HG03108 (cell line): Measurements from ENCODE around the gene SMG9.

Experiments
- ATAC-seq: cut with Tn5 transposase; IDR thresholded peaks from one replicate; pipeline ENCODE4 v1.9.1; 2021; ENCODE audit warnings: moderate library complexity; ENCODE audit not compliant: unreplicated experiment

SMG9 gene, protein sequence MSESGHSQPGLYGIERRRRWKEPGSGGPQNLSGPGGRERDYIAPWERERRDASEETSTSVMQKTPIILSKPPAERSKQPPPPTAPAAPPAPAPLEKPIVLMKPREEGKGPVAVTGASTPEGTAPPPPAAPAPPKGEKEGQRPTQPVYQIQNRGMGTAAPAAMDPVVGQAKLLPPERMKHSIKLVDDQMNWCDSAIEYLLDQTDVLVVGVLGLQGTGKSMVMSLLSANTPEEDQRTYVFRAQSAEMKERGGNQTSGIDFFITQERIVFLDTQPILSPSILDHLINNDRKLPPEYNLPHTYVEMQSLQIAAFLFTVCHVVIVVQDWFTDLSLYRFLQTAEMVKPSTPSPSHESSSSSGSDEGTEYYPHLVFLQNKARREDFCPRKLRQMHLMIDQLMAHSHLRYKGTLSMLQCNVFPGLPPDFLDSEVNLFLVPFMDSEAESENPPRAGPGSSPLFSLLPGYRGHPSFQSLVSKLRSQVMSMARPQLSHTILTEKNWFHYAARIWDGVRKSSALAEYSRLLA

DNA sequence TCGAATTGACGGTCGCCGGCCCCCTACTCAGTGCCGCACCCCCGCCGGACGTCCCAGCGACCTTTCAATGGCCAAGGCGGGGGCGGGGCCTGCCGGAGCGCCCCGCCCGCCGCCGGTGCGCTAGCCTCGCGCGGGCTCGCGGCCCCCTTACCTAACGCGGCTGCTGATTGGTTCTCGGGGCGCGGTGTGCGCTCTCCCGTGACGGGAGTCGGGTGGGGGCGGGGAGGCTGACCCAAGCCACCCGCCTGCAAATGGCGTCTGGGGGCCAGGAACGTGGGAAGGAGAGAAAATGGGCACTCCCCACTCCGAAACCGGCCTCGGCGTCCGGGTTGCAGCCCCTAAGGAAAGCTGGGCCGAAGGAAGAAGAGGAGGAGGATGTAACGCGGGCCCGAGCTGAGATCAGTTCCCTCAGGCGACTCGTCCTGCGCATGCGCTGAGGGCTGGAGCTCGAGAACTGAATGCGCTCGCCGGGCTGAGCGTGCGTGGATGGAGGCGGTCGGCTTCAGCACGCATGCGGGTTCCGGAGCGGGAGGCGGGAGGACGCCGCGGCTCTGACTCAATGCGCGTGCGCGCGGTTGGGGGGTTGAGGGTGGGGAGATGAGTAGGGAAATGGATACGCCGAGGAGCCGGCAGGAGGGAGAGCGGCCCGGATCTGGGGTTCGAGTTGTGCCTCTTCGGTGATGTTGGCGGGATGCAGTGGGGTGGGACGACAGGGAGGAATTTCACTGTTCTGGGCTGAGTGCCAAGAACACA, at the start of gene SMG9:
SMG9 (minus strand) TSS at position 460 of the 753 bp plus-strand sequence. CDS start 4,221 bp downstream, outside the sequence.
- peak; percentile 51 for ATAC-seq

DNA sequence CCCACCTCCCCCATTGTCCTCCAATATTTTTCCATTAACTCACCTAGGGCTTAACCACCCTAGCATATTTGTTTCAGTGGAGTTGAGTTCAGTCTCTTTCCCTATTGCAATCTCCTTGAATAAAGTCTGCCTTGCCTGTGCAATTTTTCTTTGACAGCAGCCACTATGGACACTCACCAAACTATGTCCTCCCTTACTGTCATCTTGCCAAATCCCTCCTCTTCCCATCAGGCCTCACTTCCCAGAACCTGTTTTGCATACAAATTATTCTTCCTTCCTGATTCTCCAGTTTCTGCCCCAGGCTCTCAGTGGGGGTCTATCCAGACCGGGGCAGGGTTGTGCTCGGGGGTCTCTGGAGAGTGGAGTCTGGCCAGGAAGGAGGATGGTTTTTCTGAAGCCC, 49.7 kb upstream of the SMG9 start:
- ATAC-seq, result no peak

DNA sequence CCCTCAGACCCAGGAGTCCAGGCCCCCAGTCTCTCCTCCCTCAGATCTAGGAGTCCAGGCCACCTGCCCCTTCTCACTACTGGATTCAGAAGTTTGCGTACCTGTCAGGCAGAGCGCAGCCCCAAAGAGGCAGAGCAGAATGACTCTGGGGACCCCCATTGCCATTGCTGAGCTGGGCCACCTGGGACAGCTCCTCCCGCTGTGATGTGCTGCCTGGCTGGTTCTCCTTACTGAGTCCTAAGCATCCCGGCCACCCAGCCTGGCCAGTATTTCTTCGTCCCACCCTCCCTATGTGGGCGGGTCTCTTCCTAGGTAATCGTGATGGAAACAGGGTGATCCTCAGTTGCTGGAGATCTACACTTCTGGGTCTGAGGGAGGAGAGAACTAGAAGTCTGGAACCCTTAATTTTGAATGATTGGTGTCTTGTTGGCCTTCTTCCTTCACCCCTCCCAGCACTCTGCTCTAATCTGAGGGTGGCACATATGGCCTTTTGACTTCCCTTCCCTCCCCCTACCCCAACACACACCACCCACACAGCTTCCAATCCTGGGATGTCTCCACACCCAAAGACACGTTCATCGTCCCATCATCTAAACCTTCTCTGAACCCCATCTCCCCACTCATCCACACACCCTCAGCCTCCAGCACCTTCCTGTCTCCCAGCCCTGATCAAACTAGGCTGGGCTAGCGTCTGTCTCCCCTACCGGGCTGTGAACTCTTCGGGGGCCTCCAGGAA, 47.6 kb upstream of the SMG9 start, which contains the start of gene LYPD5:
LYPD5 (minus strand) TSS at position 232 of the 736 bp plus-strand sequence; CDS start at position 165, 67 bp downstream.
- no peak for ATAC-seq

DNA sequence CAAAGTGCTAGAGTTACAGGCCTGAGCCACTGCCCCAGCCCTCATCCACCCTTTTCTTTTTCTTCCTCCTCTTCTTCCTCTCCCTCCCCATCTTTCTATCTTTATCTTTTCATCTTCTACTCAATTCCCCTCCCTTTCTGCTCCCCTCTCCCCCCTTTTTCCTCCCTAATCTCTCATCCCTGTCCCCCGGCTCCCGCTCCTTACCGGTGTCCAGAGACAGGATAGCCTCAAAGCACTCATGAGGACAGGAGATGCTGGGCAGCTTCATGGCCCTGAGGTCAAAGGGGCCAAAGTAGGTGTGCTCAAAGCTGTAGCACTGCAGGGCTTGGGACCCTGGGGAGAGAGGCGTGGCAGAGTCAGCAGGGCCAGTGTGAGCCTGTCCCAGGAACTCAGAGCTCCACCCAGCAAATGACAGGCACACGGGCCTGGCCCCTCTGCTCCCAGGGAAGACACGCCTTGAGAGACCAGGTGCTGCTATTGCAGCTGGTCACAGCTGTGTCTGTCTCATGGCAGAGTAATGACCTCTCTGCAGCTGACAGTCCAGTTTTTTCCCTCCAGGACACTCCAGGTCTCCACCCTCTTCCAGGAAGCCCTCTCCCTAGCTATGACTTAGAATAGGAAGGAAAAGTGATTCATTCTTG, 44.9 kb upstream of the SMG9 start:
- ATAC-seq, result no peak

DNA sequence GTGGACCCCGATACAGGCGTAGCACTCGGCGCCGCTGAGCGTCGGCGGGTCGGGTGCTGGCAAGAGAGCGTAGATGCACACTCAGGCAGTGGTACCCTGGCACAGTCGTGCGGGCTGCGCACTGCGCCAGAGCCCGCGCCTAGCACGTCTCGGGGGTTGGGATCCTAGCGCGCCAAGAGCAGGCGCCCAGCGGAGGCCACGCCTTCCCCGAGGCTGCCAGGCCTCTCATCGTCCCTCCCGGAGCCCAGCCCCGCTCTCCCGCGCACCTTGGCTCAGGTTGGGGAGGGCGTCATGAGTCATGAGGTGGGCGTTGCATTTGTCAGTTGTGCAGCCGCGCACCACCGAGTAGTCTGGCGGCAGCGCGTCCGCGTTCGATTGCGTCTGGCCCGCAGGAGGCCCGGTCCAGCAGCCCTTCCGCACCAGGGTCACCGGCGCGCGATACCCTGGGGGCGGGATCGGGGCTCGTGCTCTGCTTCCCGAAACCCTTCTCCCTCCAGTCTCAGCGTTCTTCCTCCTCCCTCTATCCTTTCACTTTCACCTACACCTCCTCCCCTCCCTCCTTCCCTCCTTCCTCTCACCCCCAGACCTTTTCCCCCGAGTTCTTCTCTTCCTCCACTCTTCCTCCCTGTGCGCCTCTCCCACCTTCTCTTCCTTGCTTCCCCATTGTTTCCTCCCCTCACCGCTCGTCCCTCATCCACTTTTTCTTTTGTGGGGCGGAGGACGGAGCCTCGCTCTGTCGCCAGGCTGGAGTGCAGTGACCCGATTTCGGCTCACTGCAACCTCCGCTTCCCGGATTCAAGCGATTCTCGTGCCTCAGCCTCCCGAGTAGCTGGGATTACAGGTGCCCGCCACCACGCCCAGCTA, 44.0 kb upstream of the SMG9 start:
- no peak for ATAC-seq

DNA sequence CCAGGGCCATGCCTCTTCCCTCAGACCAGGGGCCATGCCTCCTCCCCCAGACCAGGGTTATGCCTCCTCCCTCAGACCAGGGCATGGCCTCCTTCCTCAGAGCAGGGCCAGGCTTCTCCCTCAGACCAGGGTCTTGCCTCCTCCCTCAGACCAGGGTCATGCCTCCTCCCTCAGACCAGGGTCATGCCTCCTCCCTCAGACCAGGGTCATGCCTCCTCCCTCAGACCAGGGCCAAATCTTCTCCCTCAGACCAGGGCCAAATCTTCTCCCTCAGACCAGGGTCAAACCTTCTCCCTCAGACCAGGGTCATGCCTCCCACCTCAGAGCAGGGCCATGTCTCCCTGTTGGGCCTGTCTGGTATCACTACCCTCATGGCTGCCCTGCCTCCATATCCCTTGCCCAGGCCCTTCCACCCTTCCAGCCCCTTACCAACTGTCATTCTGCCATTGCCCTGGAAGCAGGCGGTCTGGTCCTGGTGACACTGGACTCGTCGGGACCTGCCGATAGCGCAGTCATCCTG, 43.3 kb upstream of the SMG9 start:
- ATAC-seq, result no peak

DNA sequence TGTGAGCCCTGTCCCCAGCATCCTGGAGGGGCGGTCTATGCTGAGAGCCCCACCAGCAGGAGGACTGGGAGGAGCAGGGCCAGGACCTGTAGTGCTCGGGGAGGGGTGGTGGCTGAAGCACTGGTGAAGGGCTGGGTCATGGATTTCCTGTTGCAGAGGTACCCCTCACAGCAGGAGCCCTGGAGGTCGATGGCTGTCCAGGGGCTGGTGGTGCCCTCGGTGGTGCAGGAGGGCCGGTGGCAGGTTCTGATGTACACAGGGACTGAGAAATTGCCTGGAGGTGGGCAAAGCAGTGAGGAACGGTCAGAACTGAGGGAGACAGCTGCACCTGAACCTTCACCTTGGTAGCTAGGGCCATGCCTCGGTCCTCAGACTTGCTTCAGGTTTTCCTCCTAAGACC, 42.8 kb upstream of the SMG9 start:
- ATAC-seq, result no peak

DNA sequence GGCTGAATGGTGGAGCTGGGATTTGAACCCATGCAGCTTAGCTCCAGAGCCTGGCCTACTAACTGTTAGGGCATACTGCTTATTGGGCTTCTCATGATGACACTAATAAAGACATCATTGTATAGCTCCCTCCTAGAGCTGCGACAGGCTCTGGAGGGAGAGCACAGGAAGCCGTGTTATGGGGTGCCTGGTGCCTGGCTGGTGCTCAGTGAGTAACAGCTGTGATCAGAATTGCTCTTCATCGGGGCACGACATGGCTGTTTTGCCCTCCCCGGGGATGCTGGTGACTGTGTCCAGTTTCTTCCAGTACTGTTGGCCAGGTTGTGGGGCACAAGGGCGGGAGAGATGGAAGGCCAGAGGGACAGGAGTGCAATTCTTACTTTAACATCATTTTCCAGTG, 42.4 kb upstream of the SMG9 start:
- no peak for ATAC-seq

DNA sequence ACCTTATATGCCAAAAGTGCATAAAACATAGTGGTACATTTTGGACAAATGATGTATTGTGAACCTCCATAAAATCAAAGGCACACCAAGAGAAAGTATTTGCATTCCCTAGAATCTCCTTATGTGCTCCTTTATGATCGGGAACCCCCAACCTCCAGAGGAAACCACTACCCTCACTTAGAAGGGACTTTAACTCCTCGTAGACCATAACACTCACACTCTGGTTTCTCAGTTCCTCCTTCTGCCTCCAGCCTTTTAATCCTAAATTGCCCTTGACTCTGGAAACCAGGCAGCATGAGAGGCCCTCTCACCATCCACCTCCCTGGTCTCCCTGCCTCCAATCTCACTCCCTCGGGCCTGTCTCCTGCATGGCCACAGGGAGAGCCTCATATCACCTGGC, 35.8 kb upstream of the SMG9 start:
- ATAC-seq, result no peak

DNA sequence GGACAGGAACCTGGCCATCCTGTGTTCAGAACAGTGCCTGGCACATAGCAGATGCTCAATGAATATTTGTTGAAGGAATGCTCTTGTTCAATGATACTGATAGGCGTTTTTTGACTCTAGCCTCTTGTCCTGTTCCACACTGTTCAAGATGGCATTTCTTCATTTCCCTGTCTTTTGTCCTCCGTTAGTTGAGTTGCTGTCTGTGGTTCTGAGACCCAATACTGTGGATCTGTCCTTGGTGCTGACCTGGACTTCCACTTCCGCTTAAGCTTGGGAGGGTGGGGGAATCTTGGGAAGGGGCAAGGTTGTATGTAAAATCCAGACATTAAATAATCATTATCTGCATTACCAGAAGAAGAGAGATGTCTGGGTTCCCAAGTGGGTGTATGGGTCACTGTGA, 34.3 kb upstream of the SMG9 start:
- ATAC-seq, result no peak

DNA sequence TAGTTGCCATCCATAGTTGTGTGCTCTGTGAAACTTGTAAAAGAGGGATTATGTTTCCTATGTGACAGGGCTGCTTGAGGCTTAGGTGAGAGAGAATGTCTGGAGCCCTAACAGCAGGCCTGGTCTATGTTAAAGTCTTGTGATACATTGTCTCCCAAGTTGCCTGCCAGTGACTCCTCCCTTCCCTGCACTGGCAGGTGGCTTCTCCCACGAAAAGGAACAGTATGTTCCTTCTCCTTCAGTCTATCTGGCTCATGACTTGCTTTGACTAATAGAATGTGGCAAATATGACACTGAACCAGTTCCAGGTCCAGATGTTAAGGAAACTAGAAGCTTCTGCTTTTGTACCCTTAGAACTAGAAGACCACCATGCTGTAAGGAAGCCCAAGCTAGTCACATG, 31.9 kb upstream of the SMG9 start:
- no peak for ATAC-seq

DNA sequence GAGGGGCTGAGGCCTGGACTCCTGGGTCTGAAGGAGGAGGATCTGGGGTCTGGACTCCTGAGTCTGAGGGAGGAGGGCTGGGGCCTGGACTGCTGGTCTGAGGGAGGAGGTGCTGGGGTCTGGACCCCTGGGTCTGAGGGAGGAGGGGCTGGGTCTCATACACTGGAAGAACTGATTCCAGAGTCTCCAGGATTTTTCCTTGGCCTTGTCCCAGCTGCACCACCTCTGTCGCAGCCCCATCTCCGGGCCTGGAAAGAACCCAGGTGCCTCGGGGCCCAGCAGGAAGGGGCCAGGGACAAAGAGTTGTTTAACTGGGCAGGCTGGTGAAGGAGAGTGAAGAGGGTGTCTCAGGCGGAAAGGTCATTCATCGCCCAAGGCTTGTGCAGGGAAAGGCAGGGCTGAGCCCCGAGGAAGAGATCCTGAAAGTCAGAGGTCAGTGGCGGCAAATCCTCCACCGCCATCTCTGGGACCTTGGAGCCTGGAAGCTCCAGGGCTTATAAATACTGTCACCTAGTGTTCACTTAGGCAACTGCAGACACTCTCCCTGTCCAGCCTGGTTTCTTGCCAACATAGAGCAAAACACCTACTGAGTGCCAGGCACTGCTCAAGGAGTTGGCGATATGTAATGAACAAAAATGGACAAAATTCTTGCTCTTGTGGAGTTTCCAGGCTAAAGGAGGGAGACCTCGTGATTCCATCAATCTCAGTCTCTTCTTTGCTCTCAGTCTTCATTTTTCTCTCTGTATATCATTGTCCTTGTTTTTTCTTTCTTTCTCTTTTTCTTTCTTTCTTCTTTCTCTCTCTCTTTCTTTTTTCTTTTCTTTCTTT, 30.4 kb upstream of the SMG9 start:
- ATAC-seq, result no peak

DNA sequence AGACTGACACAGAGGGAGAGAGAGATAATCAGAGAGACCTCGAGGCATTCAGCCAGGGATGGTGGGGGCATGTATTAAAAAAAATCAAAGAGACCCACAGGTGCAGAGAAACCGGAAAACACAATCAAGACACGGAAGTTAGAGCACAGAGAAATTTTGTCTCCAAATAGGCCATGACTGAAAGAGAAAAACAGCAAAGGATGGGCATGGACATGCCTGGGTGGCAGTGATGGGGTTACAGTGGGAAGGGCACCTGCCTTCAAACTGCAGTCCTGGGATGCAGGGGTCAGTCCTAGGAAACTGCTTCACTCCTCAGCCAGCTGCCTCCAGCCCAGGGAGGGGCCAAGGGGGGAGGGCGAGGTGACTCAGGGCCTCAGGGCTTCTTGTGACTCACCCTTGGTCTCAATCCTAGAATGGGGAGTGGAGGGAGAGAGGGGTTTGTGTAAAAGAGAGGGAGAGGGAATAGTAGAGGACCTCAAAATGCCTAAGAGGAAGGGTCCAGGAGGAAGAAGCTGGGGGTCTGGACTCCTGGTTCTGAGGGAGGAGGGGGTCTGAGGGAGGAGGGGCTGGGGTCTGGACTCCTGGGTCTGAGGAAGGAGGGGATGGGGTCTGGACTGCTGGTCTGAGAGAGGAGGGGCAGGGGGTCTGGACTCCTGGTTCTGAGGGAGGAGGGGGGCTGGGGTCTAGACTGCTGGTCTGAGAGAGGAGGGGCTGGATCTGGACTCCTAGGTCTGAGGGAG, 29.6 kb upstream of the SMG9 start:
- ATAC-seq, result no peak

DNA sequence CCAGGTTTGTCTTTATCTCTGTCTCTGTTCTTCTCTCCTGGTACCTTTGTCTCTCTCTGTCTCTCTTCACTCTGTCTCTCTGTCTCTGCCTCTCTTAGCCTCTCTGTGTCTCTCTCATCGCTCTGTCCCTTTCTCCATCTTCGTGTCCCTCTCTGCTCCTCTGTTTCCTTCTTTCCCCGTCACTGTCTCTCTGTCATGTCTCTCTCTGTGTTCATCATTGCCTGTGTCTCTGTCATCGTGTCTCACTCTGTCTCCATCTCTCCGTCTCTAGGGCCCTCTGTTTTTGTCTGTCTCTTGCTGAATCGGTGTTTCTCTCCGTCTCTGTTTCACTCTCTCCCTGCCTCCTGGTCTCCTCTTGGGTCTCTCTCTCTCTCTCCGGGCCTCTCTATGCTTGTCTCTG, 28.9 kb upstream of the SMG9 start:
- ATAC-seq, result no peak

DNA sequence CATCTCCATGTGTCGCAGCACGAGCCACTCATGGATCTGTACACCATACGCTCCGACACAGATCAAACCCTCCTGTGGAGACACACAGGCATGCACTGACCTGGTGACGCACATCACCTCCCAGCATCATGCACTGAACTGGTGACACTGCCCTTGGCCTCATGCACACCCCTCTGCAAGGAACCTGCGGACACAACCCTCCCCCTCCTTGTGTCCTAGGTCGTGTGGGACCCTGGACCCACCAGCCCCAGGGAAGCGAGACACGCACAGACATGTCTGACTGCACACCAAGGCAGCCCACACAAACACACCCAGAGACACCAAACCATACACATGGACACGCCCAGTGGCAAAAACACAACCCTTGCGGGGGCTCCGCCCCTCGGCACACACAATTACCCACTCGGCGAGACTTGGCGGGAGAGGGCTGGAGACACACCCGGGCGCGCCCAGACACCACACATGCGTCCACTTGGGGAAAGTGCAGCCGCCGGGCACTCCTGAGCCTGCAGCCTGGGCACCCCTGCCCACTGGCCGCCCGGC, 28.0 kb upstream of the SMG9 start:
- ATAC-seq, result no peak

DNA sequence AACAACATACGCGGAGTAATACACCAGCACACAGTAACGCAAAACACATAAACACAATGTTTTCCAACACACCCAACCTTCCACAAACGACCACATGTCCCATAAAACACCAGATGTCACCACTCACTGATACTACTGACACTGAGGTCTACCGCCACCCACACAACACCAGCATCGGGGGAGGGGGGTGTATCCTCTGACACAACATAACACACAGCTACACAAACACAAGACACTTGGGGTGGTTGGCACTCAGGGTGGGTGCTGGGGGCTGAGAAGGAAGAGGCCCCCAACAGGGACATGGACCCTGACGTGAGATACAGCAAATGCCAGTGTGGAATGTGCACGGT, 27.5 kb upstream of the SMG9 start:
- no peak for ATAC-seq

DNA sequence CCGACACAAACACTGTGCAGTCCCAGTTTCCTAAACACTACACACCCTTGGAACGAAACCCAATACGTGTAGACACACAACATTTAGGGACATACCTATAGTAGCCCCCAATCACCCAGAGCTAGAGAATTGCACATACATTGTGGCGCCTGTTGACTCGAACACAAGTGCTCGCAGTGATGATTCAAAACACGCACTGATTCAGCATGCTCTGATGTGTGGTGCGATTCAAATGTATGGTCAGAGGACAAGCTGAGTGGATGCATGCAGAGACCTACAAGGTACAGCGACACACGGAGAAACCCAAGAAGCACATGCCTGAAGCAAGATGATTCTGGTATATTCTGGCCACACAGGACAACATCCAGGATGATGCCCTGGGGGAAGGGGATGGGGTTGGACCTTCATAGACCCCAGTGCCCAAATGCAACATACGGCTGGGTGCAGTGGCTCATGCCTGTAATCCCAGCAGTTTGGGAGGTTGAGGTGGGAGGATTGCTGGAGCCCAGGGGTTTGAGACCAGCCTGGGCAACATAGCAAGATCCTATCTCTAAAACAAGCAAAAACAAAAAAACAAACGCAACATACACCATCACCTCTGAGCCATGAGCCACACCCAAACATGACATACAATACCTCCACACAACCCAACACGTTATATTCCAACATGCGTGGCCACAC, 27.0 kb upstream of the SMG9 start:
- ATAC-seq, result no peak
